ENCODE data around the gene ZNF77.
"Not testable (repeated sequence)": the region's sequence is repeated elsewhere in the genome, so short reads cannot be mapped to it uniquely, and the experiment has no call there.

The ZNF77 gene

GRCh38 chr19:2944775-2945574 is at the start of gene ZNF77:
Gene ZNF77, minus strand, starts transcription at chr19:2944971. Its CDS starts 131 bp downstream, at chr19:2944840.
- no peaks in the 10 kb centered on the region for H3K36me3 ChIP-seq (ENCODE audit: control insufficient read depth, low read depth, low read length)
- H3K4me1 ChIP-seq (ENCODE audit: control insufficient read depth, low read depth, low read length) = no peaks in the 10 kb centered on the region
- no peaks in the 10 kb centered on the region for H3K9me3 ChIP-seq (ENCODE audit: control insufficient read depth, low read depth, low read length)
- peak within 1 kb of the TSS; percentile 52 for H3K9ac ChIP-seq (ENCODE audit: low read length)
- peak within 1 kb of the TSS; percentile 81 for H3K4me3 ChIP-seq (ENCODE audit: low read length)
- no peak within 1 kb of the TSS for H3K27ac ChIP-seq (ENCODE audit: low read length)
- H3K27me3 ChIP-seq (ENCODE audit: control insufficient read depth, insufficient read depth, low read length) = no peaks in the 10 kb centered on the region

- no peak overlapping the region for H3K9ac ChIP-seq (ENCODE audit: low read length)
- H3K4me1 ChIP-seq (ENCODE audit: control insufficient read depth, low read depth, low read length) = no peaks in the 10 kb centered on the region
- no peak overlapping the region for H3K27ac ChIP-seq (ENCODE audit: low read length)
- no peaks in the 10 kb centered on the region for H3K9me3 ChIP-seq (ENCODE audit: control insufficient read depth, low read depth, low read length)
- H3K36me3 ChIP-seq (ENCODE audit: control insufficient read depth, low read depth, low read length) = no peaks in the 10 kb centered on the region
- no peaks in the 10 kb centered on the region for H3K27me3 ChIP-seq (ENCODE audit: control insufficient read depth, insufficient read depth, low read length)
- no peak overlapping the region for H3K4me3 ChIP-seq (ENCODE audit: low read length)
Observed at GRCh38 chr19:2993579-2993978, 48.8 kb upstream of the ZNF77 start.

- Histone ChIP-seq H3K27ac (ENCODE audit: low read length) (no peak overlapping the region), H3K4me3 (ENCODE audit: low read length) (no peak overlapping the region), H3K4me1 (ENCODE audit: control insufficient read depth, low read depth, low read length) (no peaks in the 10 kb centered on the region), H3K9ac (ENCODE audit: low read length) (no peak overlapping the region), H3K27me3 (ENCODE audit: control insufficient read depth, insufficient read depth, low read length) (no peaks in the 10 kb centered on the region), H3K9me3 (ENCODE audit: control insufficient read depth, low read depth, low read length) (no peaks in the 10 kb centered on the region), H3K36me3 (ENCODE audit: control insufficient read depth, low read depth, low read length) (no peaks in the 10 kb centered on the region)
Observed at GRCh38 chr19:2992958-2993357, 48.2 kb upstream of the ZNF77 start.

- not testable (repeated sequence) for H3K4me1 ChIP-seq (ENCODE audit: control insufficient read depth, low read depth, low read length)
Observed at GRCh38 chr19:2992333-2992732, 47.6 kb upstream of the ZNF77 start.

GRCh38 chr19:2989236-2989946 is 44.6 kb upstream of the ZNF77 start:
- Histone ChIP-seq H3K27me3 (ENCODE audit: control insufficient read depth, insufficient read depth, low read length) (peaks cover 15% of the 10 kb centered on the region), H3K9me3 (ENCODE audit: control insufficient read depth, low read depth, low read length) (no peaks in the 10 kb centered on the region), H3K27ac (ENCODE audit: low read length) (no peak overlapping the region), H3K4me1 (ENCODE audit: control insufficient read depth, low read depth, low read length) (peaks cover 14% of the 10 kb centered on the region), H3K9ac (ENCODE audit: low read length) (no peak overlapping the region), H3K36me3 (ENCODE audit: control insufficient read depth, low read depth, low read length) (no peaks in the 10 kb centered on the region), H3K4me3 (ENCODE audit: low read length) (no peak overlapping the region)

More at GRCh38 chr19:2992333-2992732, 47.6 kb upstream of the ZNF77 start:
- H3K36me3 ChIP-seq (ENCODE audit: control insufficient read depth, low read depth, low read length); H3K27me3 ChIP-seq (ENCODE audit: control insufficient read depth, insufficient read depth, low read length); H3K4me3 ChIP-seq (ENCODE audit: low read length); H3K27ac ChIP-seq (ENCODE audit: low read length); H3K9ac ChIP-seq (ENCODE audit: low read length); H3K9me3 ChIP-seq (ENCODE audit: control insufficient read depth, low read depth, low read length): not testable (repeated sequence)

- Histone ChIP-seq H3K27me3 (ENCODE audit: control insufficient read depth, insufficient read depth, low read length) (peaks cover 20% of the 10 kb centered on the region), H3K4me3 (ENCODE audit: low read length) (no peak overlapping the region), H3K4me1 (ENCODE audit: control insufficient read depth, low read depth, low read length) (peaks cover 14% of the 10 kb centered on the region), H3K36me3 (ENCODE audit: control insufficient read depth, low read depth, low read length) (no peaks in the 10 kb centered on the region), H3K9ac (ENCODE audit: low read length) (no peak overlapping the region), H3K9me3 (ENCODE audit: control insufficient read depth, low read depth, low read length) (no peaks in the 10 kb centered on the region), H3K27ac (ENCODE audit: low read length) (no peak overlapping the region)
Observed at GRCh38 chr19:2988568-2988967, 43.8 kb upstream of the ZNF77 start.

- Histone ChIP-seq H3K9me3 (ENCODE audit: control insufficient read depth, low read depth, low read length) (no peaks in the 10 kb centered on the region), H3K36me3 (ENCODE audit: control insufficient read depth, low read depth, low read length) (no peaks in the 10 kb centered on the region), H3K4me1 (ENCODE audit: control insufficient read depth, low read depth, low read length) (peaks cover 19% of the 10 kb centered on the region), H3K4me3 (ENCODE audit: low read length) (no peak overlapping the region), H3K9ac (ENCODE audit: low read length) (peak overlapping the region; percentile 43), H3K27ac (ENCODE audit: low read length) (no peak overlapping the region), H3K27me3 (ENCODE audit: control insufficient read depth, insufficient read depth, low read length) (peaks cover 28% of the 10 kb centered on the region)
Observed at GRCh38 chr19:2987797-2988196, 43.0 kb upstream of the ZNF77 start.

- Histone ChIP-seq H3K4me3 (ENCODE audit: low read length) (peak overlapping the region; percentile 50), H3K36me3 (ENCODE audit: control insufficient read depth, low read depth, low read length) (no peaks in the 10 kb centered on the region), H3K4me1 (ENCODE audit: control insufficient read depth, low read depth, low read length) (peaks cover 19% of the 10 kb centered on the region), H3K9me3 (ENCODE audit: control insufficient read depth, low read depth, low read length) (no peaks in the 10 kb centered on the region), H3K9ac (ENCODE audit: low read length) (peak overlapping the region; percentile 43), H3K27me3 (ENCODE audit: control insufficient read depth, insufficient read depth, low read length) (peaks cover 33% of the 10 kb centered on the region), H3K27ac (ENCODE audit: low read length) (no peak overlapping the region)
Observed at GRCh38 chr19:2986951-2987524, 42.3 kb upstream of the ZNF77 start.

GRCh38 chr19:2984215-2984528 is 39.4 kb upstream of the ZNF77 start:
- Histone ChIP-seq H3K9me3 (ENCODE audit: control insufficient read depth, low read depth, low read length) (no peaks in the 10 kb centered on the region), H3K9ac (ENCODE audit: low read length) (no peak overlapping the region), H3K27me3 (ENCODE audit: control insufficient read depth, insufficient read depth, low read length) (peaks cover 44% of the 10 kb centered on the region), H3K4me1 (ENCODE audit: control insufficient read depth, low read depth, low read length) (peaks cover 19% of the 10 kb centered on the region), H3K27ac (ENCODE audit: low read length) (no peak overlapping the region), H3K36me3 (ENCODE audit: control insufficient read depth, low read depth, low read length) (no peaks in the 10 kb centered on the region), H3K4me3 (ENCODE audit: low read length) (peak overlapping the region; percentile 27)

GRCh38 chr19:2983351-2984214 is 38.8 kb upstream of the ZNF77 start:
- peak overlapping the region; percentile 27 for H3K4me3 ChIP-seq (ENCODE audit: low read length)
- no peak overlapping the region for H3K9ac ChIP-seq (ENCODE audit: low read length)
- H3K4me1 ChIP-seq (ENCODE audit: control insufficient read depth, low read depth, low read length) = peaks cover 19% of the 10 kb centered on the region
- no peaks in the 10 kb centered on the region for H3K36me3 ChIP-seq (ENCODE audit: control insufficient read depth, low read depth, low read length)
- peaks cover 49% of the 10 kb centered on the region for H3K27me3 ChIP-seq (ENCODE audit: control insufficient read depth, insufficient read depth, low read length)
- no peaks in the 10 kb centered on the region for H3K9me3 ChIP-seq (ENCODE audit: control insufficient read depth, low read depth, low read length)
- no peak overlapping the region for H3K27ac ChIP-seq (ENCODE audit: low read length)

- peaks cover 20% of the 10 kb centered on the region for H3K4me1 ChIP-seq (ENCODE audit: control insufficient read depth, low read depth, low read length)
- H3K4me3 ChIP-seq (ENCODE audit: low read length) = no peak overlapping the region
- no peak overlapping the region for H3K9ac ChIP-seq (ENCODE audit: low read length)
- no peak overlapping the region for H3K27ac ChIP-seq (ENCODE audit: low read length)
- no peaks in the 10 kb centered on the region for H3K9me3 ChIP-seq (ENCODE audit: control insufficient read depth, low read depth, low read length)
- H3K36me3 ChIP-seq (ENCODE audit: control insufficient read depth, low read depth, low read length) = no peaks in the 10 kb centered on the region
- peaks cover 55% of the 10 kb centered on the region for H3K27me3 ChIP-seq (ENCODE audit: control insufficient read depth, insufficient read depth, low read length)
Observed at GRCh38 chr19:2982983-2983350, 38.2 kb upstream of the ZNF77 start.

Data from iPS-18a (cell line).